Glutamatergic neuron (in vitro differentiated cells): Measurements from ENCODE around the gene DNASE2. TPM values are rescaled to one million over a fixed set of nuclear protein-coding genes. Genes with fewer than 3 reads are reported as not detected.

Experiments
- DNase-seq: peaks from one replicate; pipeline ENCODE4 v3.0.0; 2022
- H3K27ac Mint-ChIP-seq: one replicate; pipeline ENCODE4 v1.8.0; 2020; ENCODE audit warnings: mild to moderate bottlenecking, mixed read lengths, inconsistent platforms; ENCODE audit not compliant: unreplicated experiment
- H3K27me3 Mint-ChIP-seq: one replicate; pipeline ENCODE4 v1.8.0; 2020; ENCODE audit warnings: mild to moderate bottlenecking, moderate library complexity, mixed read lengths, inconsistent platforms; ENCODE audit not compliant: unreplicated experiment
- H3K36me3 Mint-ChIP-seq: one replicate; pipeline ENCODE4 v1.8.0; 2020; ENCODE audit warnings: mild to moderate bottlenecking, mixed read lengths, inconsistent platforms; ENCODE audit not compliant: unreplicated experiment
- H3K4me1 Mint-ChIP-seq: one replicate; pipeline ENCODE4 v1.8.0; 2020; ENCODE audit warnings: mild to moderate bottlenecking, low read depth, mixed read lengths, inconsistent platforms; ENCODE audit not compliant: unreplicated experiment
- H3K4me3 Mint-ChIP-seq: one replicate; pipeline ENCODE4 v1.8.0; 2020; ENCODE audit warnings: mild to moderate bottlenecking, mixed read lengths, inconsistent platforms; ENCODE audit not compliant: unreplicated experiment
- H3K9me3 Mint-ChIP-seq: one replicate; pipeline ENCODE4 v1.8.0; 2020; ENCODE audit warnings: mild to moderate bottlenecking, moderate library complexity, mixed read lengths, inconsistent platforms; ENCODE audit not compliant: unreplicated experiment
- total RNA-seq: library from RNA; stranded (reverse); fragmentation: NEBNext Ultra II Directional; extraction: Animal tissue kit (Norgen Biotek cat#: 25700); gene quantifications from one replicate; pipeline ENCODE4 v1.2.1, GENCODE V29; 2021; ENCODE audit not compliant: unreplicated experiment
- TF ChIP-seq, protein P1 (sequence below): fragments of 200-600 bp; sonication (generic); IDR thresholded peaks from one replicate; pipeline ENCODE4 v1.5.0; 2021; ENCODE audit not compliant: partially characterized antibody, unreplicated experiment

The DNASE2 gene
- total RNA-seq, 1 donor from 2014 or later: 7.9 TPM

DNA sequence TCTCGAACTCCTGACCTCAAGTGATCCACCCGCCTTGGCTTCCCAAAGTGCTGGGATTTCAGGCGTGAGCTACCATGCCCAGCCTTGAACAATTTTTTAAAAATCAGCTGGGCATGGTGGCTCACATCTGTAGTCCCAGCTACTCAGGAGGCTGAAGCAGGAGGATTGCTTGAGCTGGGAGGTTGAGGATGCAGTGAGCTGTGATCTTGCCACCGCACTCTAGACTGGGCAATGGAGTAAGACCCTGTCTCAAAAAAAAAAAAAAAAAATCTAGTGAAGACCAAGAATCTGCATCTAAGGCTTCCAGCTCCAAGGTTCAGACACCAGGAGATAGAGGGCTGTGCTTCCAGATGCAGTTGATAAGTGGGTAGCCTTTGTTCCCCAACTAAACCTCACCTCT, 17.1 kb downstream of the DNASE2 start:
- Mint-ChIP-seq H3K36me3 (no peaks in the 10 kb centered on the region), H3K4me3 (no peak overlapping the region), H3K27ac (no peak overlapping the region), H3K4me1 (peaks cover 7% of the 10 kb centered on the region), H3K9me3 (peaks cover 8% of the 10 kb centered on the region), H3K27me3 (peaks cover 11% of the 10 kb centered on the region)
- no peak for DNase-seq
- TF ChIP-seq, protein P1, sequence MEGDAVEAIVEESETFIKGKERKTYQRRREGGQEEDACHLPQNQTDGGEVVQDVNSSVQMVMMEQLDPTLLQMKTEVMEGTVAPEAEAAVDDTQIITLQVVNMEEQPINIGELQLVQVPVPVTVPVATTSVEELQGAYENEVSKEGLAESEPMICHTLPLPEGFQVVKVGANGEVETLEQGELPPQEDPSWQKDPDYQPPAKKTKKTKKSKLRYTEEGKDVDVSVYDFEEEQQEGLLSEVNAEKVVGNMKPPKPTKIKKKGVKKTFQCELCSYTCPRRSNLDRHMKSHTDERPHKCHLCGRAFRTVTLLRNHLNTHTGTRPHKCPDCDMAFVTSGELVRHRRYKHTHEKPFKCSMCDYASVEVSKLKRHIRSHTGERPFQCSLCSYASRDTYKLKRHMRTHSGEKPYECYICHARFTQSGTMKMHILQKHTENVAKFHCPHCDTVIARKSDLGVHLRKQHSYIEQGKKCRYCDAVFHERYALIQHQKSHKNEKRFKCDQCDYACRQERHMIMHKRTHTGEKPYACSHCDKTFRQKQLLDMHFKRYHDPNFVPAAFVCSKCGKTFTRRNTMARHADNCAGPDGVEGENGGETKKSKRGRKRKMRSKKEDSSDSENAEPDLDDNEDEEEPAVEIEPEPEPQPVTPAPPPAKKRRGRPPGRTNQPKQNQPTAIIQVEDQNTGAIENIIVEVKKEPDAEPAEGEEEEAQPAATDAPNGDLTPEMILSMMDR: no peak

- H3K9me3 Mint-ChIP-seq: peaks cover 4% of the 10 kb centered on the region
- no peaks in the 10 kb centered on the region for H3K4me1 Mint-ChIP-seq
- TF ChIP-seq, protein P1: no peak
- no peak for DNase-seq
- H3K27me3 Mint-ChIP-seq: peaks cover 4% of the 10 kb centered on the region
- no peak overlapping the region for H3K27ac Mint-ChIP-seq
- no peak overlapping the region for H3K4me3 Mint-ChIP-seq
- peaks cover 19% of the 10 kb centered on the region for H3K36me3 Mint-ChIP-seq
Measured at GRCh38 chr19:12859546-12859945, 21.7 kb downstream of the DNASE2 start.

GRCh38 chr19:12858041-12858928, 23.0 kb downstream of the DNASE2 start:
- no peak for DNase-seq

DNA sequence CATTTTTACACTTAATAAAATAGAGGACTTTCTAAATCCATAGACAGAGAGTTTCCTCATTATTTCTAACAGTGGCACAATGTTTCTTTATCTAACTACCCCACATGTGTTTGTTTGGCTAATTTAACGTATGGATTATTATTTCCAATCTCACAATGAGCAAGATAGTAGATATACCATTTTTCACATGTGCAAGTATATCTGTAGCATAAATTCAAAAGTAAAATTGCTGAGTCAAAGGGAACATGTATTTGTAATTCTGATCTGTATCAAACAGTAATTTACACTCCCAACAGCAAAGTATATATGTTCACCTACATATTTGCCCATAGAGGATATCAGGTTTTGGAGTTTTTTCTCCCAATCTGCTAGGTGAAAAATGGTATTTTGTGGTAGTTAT, 24.6 kb downstream of the DNASE2 start:
- H3K36me3 Mint-ChIP-seq: peaks cover 20% of the 10 kb centered on the region
- H3K4me3 Mint-ChIP-seq: no peak overlapping the region
- peaks cover 4% of the 10 kb centered on the region for H3K27me3 Mint-ChIP-seq
- H3K4me1 Mint-ChIP-seq: no peaks in the 10 kb centered on the region
- no peak for DNase-seq
- no peak overlapping the region for H3K27ac Mint-ChIP-seq
- peaks cover 4% of the 10 kb centered on the region for H3K9me3 Mint-ChIP-seq
- TF ChIP-seq, protein P1: no peak

More at GRCh38 chr19:12858041-12858928, 23.0 kb downstream of the DNASE2 start:
- Mint-ChIP-seq H3K27ac (no peak overlapping the region), H3K4me3 (no peak overlapping the region), H3K4me1 (no peaks in the 10 kb centered on the region), H3K9me3 (peaks cover 4% of the 10 kb centered on the region), H3K36me3 (peaks cover 20% of the 10 kb centered on the region), H3K27me3 (peaks cover 4% of the 10 kb centered on the region)
- TF ChIP-seq, protein P1: no peak
